Measurements from ENCODE around the gene CAPG. TPM values are rescaled to one million over a fixed set of nuclear protein-coding genes. Genes with fewer than 3 reads are reported as not detected.

Gene CAPG
- total and polyA plus RNA-seq, 9 of the 15 experiments (the other 6 are each of a cell fraction or from before 2014, with no cell fraction given): 10.6 to 90.4 (median 56.0) TPM

GRCh38 chr2:85437488-85438200, 27.5 kb upstream of the CAPG start (continued):
- no peak for TF ChIP-seq AFF4 (CRISPR knock-in tag; IDR thresholded peaks at IDR 0.05)
- TF ChIP-seq GATAD2B (IDR thresholded peaks at IDR 0.05; ENCODE audit: borderline replicate concordance): peak; percentile 54; the same call in 1 of the 2 replicates
- TF ChIP-seq ZNF444 (CRISPR knock-in tag; IDR thresholded peaks at IDR 0.05): no peak
- TF ChIP-seq HMGN3 (IDR thresholded peaks at IDR 0.05; ENCODE audit: borderline replicate concordance, extremely low read depth, insufficient read length, low read depth, low read length): peak; percentile 72
- no peak for TF ChIP-seq ZNF561 (CRISPR knock-in tag; conservative IDR thresholded peaks at IDR 0.05)
- no peak for TF ChIP-seq ZFP36 (IDR thresholded peaks at IDR 0.05; ENCODE audit: low read depth, low read length, partially characterized antibody)
- TF ChIP-seq ZNF263 (CRISPR knock-in tag; IDR thresholded peaks at IDR 0.05; ENCODE audit: borderline replicate concordance): no peak
- TF ChIP-seq ZNF830 (CRISPR knock-in tag; IDR thresholded peaks at IDR 0.05): no peak
- TF ChIP-seq ZBTB5 (IDR thresholded peaks at IDR 0.05): no peak
- no peak for TF ChIP-seq DNMT1 (IDR thresholded peaks at IDR 0.05)
- TF ChIP-seq SIN3B (IDR thresholded peaks at IDR 0.05; ENCODE audit: low read depth): no peak
- no peak for TF ChIP-seq FIP1L1 (IDR thresholded peaks at IDR 0.05; ENCODE audit: low read depth, low read length, poor library complexity, severe bottlenecking)
- TF ChIP-seq KDM2B (CRISPR knock-in tag; IDR thresholded peaks at IDR 0.05): no peak
- TF ChIP-seq GTF3C2 (IDR thresholded peaks at IDR 0.05; ENCODE audit: borderline replicate concordance, extremely low read depth, insufficient read length): no peak
